ENCODE results near the gene MCTP2.

Gene MCTP2

DNA sequence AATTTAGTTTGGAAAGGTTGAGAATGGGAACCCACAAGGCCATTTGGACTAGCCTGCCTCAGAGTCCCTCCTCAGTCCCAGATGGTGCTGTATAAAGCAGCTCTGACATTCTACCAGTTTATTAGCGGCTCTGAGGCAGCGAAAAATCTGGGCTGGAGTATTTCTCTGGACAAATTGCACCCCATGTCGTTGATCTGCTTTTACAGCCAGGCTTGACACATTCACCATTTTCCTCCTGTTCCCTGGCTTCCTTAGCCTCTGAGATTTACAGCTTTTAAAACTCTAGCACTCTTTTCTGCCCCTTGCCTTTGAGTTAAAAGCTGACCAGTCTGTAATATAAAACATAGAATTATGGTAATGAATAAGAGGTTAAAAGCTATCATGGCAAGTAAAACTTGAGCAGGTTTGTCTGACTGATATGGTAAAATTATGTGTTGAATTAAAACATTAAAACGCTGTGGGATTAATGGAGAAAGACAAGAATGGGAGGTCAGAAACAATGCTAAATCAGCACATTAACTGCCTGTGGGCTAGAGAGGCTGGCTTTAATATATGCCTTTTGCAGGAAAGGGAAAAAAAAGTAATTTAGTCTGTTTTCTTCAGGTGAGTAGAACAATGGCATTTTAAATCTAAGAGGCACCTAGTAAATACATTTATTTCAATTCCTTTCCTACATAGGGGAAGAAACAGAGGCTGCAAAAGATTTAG is 131.2 kb downstream of the MCTP2 start:
- Mint-ChIP-seq H3K27ac (peak overlapping the region; percentile 86 to 94 (median 91)), H3K36me3 (ENCODE audit: low read depth) (no peaks in the 10 kb centered on the region), H3K27me3 (ENCODE audit: low read depth) (peaks cover 54% of the 10 kb centered on the region), H3K9me3 (no peaks in the 10 kb centered on the region), H3K4me3 (peak overlapping the region in 1 of 3 experiments; percentile 33), H3K4me1 (peaks cover 53% of the 10 kb centered on the region)
- TF ChIP-seq, protein P1, sequence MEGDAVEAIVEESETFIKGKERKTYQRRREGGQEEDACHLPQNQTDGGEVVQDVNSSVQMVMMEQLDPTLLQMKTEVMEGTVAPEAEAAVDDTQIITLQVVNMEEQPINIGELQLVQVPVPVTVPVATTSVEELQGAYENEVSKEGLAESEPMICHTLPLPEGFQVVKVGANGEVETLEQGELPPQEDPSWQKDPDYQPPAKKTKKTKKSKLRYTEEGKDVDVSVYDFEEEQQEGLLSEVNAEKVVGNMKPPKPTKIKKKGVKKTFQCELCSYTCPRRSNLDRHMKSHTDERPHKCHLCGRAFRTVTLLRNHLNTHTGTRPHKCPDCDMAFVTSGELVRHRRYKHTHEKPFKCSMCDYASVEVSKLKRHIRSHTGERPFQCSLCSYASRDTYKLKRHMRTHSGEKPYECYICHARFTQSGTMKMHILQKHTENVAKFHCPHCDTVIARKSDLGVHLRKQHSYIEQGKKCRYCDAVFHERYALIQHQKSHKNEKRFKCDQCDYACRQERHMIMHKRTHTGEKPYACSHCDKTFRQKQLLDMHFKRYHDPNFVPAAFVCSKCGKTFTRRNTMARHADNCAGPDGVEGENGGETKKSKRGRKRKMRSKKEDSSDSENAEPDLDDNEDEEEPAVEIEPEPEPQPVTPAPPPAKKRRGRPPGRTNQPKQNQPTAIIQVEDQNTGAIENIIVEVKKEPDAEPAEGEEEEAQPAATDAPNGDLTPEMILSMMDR (IDR thresholded peaks at IDR 0.05; ENCODE audit: unreplicated experiment in 3 of 3) = no peak

DNA sequence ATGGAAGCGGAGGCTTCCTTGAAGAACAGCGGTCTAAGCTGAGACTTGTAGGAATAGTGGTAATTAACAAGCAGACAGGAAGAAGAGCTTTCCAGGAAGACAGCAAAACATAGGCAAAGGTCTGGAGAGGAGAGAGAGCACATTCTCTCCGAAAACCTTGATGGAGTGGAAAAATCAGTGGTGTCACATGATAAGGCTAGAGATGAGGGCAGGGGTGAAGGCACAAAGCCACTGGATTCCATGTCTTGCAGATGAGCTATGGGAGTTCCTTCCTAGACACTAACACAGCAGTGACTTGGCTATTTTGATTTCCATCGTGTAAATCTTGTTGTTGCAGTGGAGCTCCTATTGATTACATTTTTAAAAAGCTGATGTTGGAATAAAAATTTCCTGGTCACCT is 132.0 kb downstream of the MCTP2 start:
- H3K9me3 Mint-ChIP-seq = no peaks in the 10 kb centered on the region
- H3K27ac Mint-ChIP-seq = peak overlapping the region; percentile 86 to 94 (median 91)
- peaks cover 58% of the 10 kb centered on the region for H3K4me1 Mint-ChIP-seq
- TF ChIP-seq, protein P1 (IDR thresholded peaks at IDR 0.05; ENCODE audit: unreplicated experiment in 3 of 3) = no peak
- H3K27me3 Mint-ChIP-seq (ENCODE audit: low read depth) = peaks cover 49% of the 10 kb centered on the region
- H3K4me3 Mint-ChIP-seq = peak overlapping the region in 1 of 3 experiments; percentile 3
- no peaks in the 10 kb centered on the region for H3K36me3 Mint-ChIP-seq (ENCODE audit: low read depth)

DNA sequence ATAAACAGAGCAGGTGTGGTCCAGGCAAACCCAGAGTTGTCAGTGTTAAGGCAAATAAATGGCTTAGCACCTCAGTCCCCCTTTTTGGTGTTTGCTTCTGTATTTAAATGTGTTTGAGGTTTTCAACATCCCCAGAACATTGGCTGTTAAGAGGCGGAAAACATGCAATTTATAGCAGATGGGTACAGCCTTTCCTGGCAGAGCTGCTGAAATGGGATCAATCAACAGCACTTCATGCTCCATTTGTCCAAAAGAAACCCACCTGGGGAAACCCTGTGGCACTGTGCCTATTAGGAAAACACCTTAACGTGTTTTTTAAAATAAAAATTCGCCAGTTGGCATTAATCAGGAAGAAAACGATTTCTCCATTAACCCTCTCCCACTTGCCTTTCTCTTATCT is 135.4 kb downstream of the MCTP2 start:
- no peaks in the 10 kb centered on the region for H3K36me3 Mint-ChIP-seq (ENCODE audit: low read depth)
- H3K9me3 Mint-ChIP-seq = no peaks in the 10 kb centered on the region
- TF ChIP-seq, protein P1 (IDR thresholded peaks at IDR 0.05; ENCODE audit: unreplicated experiment in 3 of 3) = no peak
- H3K4me1 Mint-ChIP-seq = peaks cover 69% of the 10 kb centered on the region
- H3K27ac Mint-ChIP-seq = peak overlapping the region; percentile 84 to 89 (median 85)
- peaks cover 44% of the 10 kb centered on the region for H3K27me3 Mint-ChIP-seq (ENCODE audit: low read depth)
- peak overlapping the region; percentile 6 to 48 (median 32) for H3K4me3 Mint-ChIP-seq

DNA sequence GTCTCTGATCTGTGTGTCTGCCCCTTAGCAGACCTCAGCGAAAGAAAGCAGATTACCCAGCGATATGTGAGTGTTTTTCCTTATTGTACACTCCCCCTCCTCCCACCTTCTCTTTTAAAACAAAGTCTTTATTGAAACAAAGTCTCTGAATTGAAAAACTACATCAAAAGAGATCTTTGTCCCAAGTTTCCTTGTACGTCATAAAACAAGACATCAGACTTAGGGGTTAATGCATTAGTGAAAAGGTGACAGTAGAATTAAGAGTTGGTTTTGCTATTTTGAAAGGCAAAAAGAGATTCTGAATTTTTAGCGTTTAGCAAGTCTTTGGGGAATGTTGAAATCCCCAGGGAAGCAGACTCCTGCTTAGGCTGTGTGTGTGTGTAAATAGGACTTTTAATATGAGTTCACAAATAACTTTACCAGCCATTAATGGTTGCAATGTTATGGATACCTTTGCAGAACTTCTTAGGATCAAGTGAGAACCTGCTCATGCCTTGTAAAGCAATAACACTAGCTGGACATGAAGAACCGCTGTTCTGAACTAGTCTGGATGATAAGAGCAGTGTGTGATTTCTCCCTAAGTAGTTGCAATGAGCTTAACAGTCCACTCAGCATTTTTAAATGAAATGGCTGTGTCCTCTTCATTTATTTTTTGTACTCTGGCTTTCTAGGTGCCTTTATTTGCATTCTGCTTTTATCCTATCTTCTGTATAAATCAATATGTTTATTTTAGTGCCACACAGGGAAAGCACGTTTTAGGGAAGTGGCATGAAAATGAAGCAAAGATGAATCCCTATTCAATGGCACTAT is 136.6 kb downstream of the MCTP2 start:
- Mint-ChIP-seq H3K27ac (peak overlapping the region; percentile 84 to 89 (median 85)), H3K4me3 (peak overlapping the region; percentile 32 to 50 (median 48)), H3K27me3 (ENCODE audit: low read depth) (peaks cover 40% of the 10 kb centered on the region), H3K4me1 (peaks cover 65% of the 10 kb centered on the region), H3K36me3 (ENCODE audit: low read depth) (no peaks in the 10 kb centered on the region), H3K9me3 (no peaks in the 10 kb centered on the region)
- TF ChIP-seq, protein P1 (IDR thresholded peaks at IDR 0.05; ENCODE audit: unreplicated experiment in 3 of 3) = no peak

DNA sequence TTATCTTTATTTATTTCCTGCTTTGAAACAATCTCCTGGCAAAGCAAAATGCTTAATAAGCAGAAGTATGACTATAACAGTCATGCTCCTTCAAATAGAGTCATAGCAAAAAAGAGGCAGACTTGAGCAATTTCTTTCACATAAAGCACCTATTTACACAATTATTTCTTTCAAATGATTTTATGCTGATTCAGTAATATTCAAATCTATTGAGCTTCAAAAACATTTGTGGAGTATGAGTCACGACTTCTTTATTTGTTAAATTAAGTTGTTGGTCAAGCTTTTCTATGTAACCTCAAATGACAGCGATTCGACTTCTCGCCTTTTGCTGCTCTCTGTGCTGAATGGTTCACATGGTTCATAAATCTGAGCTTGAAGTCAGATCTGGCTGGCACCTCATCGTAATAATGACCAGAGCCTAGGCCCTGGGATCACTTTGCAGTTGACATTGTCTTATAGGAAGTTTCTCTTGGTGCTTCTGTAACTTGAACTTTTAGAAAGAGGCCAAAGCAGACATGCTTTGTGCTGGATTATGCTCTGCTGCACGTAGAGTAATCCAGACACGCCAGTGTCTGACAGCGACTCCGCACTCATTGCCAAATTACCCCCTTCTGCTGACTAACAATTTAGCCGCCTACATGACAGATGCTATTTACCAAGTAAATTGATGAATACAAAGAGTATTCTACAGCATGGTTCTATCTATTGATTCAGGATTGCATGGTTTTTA is 139.0 kb downstream of the MCTP2 start:
- no peaks in the 10 kb centered on the region for H3K9me3 Mint-ChIP-seq
- H3K4me3 Mint-ChIP-seq = peak overlapping the region in 2 of 3 experiments; percentile 19 to 63
- TF ChIP-seq, protein P1 (IDR thresholded peaks at IDR 0.05; ENCODE audit: unreplicated experiment in 3 of 3) = no peak
- peaks cover 41% of the 10 kb centered on the region for H3K4me1 Mint-ChIP-seq
- H3K27me3 Mint-ChIP-seq (ENCODE audit: low read depth) = peaks cover 22% of the 10 kb centered on the region
- peak overlapping the region; percentile 84 to 89 (median 85) for H3K27ac Mint-ChIP-seq
- H3K36me3 Mint-ChIP-seq (ENCODE audit: low read depth) = no peaks in the 10 kb centered on the region

All from nephron (organoid).